IMR-90 (cell line): Measurements from ENCODE around the gene XIRP1. TPM values are rescaled to one million over a fixed set of nuclear protein-coding genes. Genes with fewer than 3 reads are reported as not detected.

Source experiments
- ATAC-seq: fragments of 200-7000 bp; cut with Tn5 transposase; 2 replicates; pipeline ENCODE4 v1.9.1; 2020; ENCODE audit warnings: low read depth, mild to moderate bottlenecking, moderate library complexity
- BruUV-seq: library from RNA; stranded (reverse); fragments of 400-500 nt; replicated peaks from 2 replicates; lab custom pipeline; 2021; lab: Mats Ljungman, UMichigan
- CTCF ChIA-PET: fragments of 300-600 bp; formaldehyde crosslinking; extraction: SDS; loops from one replicate; lab custom pipeline; 2021; ENCODE audit warnings: antibody characterized with exemption; lab: Yijun Ruan, JAX
- POLR2A ChIA-PET: fragments of 300-600 bp; sonication (Branson Sonifier 250); formaldehyde crosslinking; loops from one replicate; lab custom pipeline; 2022; ENCODE audit warnings: antibody characterized with exemption; ENCODE audit not compliant: unreplicated experiment; lab: Charles Lee
- DNase-seq: peaks from one replicate; pipeline ENCODE4 v3.0.0; 2013
- H2AFZ ChIP-seq: replicated peaks from 2 replicates; pipeline ENCODE3; 2013; ENCODE audit warnings: low read length, mild to moderate bottlenecking; ENCODE audit not compliant: poor library complexity
- H2AK5ac ChIP-seq: 2 replicates; pipeline ENCODE4 v1.6.1; 2013; ENCODE audit warnings: low read depth, low read length, inconsistent platforms
- H2AK9ac ChIP-seq: replicated peaks from 2 replicates; pipeline ENCODE3; 2013; ENCODE audit warnings: mild to moderate bottlenecking, low read depth, low read length, moderate library complexity; ENCODE audit not compliant: poor library complexity
- H2BK120ac ChIP-seq: 2 replicates; pipeline ENCODE4 v1.6.1; 2013; ENCODE audit warnings: low read depth, low read length, inconsistent platforms
- H2BK15ac ChIP-seq: 3 replicates; pipeline ENCODE4 v1.6.1; 2013; ENCODE audit warnings: low read depth, low read length, inconsistent platforms
- H2BK20ac ChIP-seq: 2 replicates; pipeline ENCODE4 v1.6.1; 2013; ENCODE audit warnings: low read depth, mild to moderate bottlenecking, inconsistent platforms, low read length, moderate library complexity
- H2BK5ac ChIP-seq: 2 replicates; pipeline ENCODE4 v1.6.1; 2013; ENCODE audit warnings: mild to moderate bottlenecking, low read depth, low read length, inconsistent platforms; ENCODE audit not compliant: poor library complexity, severe bottlenecking
- H3K14ac ChIP-seq: replicated peaks from 2 replicates; pipeline ENCODE4 v1.6.1; 2013; ENCODE audit warnings: low read depth, low read length, inconsistent platforms
- H3K18ac ChIP-seq: 2 replicates; pipeline ENCODE4 v1.6.1; 2013; ENCODE audit warnings: low read depth, low read length, control low read depth
- H3K23ac ChIP-seq: 2 replicates; pipeline ENCODE4 v1.6.1; 2013; ENCODE audit warnings: low read depth, low read length, inconsistent platforms
- H3K27ac ChIP-seq: 2 replicates; pipeline ENCODE4 v1.5.1; 2013; ENCODE audit warnings: mild to moderate bottlenecking, control low read depth, low read length; ENCODE audit not compliant: insufficient read depth
- H3K27me3 ChIP-seq: 2 replicates; pipeline ENCODE4 v1.6.1; 2013; ENCODE audit warnings: low read length; ENCODE audit not compliant: control insufficient read depth, insufficient read depth
- H3K36me3 ChIP-seq: 2 replicates; pipeline ENCODE4 v1.6.1; 2013; ENCODE audit warnings: low read length, mixed read lengths; ENCODE audit not compliant: control insufficient read depth, insufficient read depth
- H3K4ac ChIP-seq: 2 replicates; pipeline ENCODE4 v1.6.1; 2013; ENCODE audit warnings: low read depth, low read length, inconsistent platforms
- H3K4me1 ChIP-seq: 2 replicates; pipeline ENCODE4 v1.6.1; 2013; ENCODE audit warnings: low read length, mixed read lengths; ENCODE audit not compliant: control insufficient read depth, insufficient read depth
- H3K4me2 ChIP-seq: 2 replicates; pipeline ENCODE4 v1.6.1; 2013; ENCODE audit warnings: low read depth, mild to moderate bottlenecking, control low read depth, low read length, moderate library complexity
- H3K4me3 ChIP-seq: 2 replicates; pipeline ENCODE4 v1.5.1; 2013; ENCODE audit warnings: low read depth, mild to moderate bottlenecking, control low read depth, low read length, moderate library complexity; ENCODE audit not compliant: insufficient read depth
- H3K56ac ChIP-seq: 2 replicates; pipeline ENCODE4 v1.6.1; 2013; ENCODE audit warnings: low read length, inconsistent platforms; ENCODE audit not compliant: insufficient read depth; ENCODE audit errors: extremely low read depth
- H3K79me1 ChIP-seq, 2 experiments: 2 replicates each; pipeline ENCODE4 v1.6.1; 2013; ENCODE audit warnings: low read length in 2 of 2, inconsistent platforms in 1 of 2, low read depth in 1 of 2
- H3K9ac ChIP-seq: 2 replicates; pipeline ENCODE4 v1.6.1; 2013; ENCODE audit warnings: low read depth, low read length, control low read depth
- H3K9me1 ChIP-seq: 2 replicates; pipeline ENCODE4 v1.6.1; 2013; ENCODE audit warnings: low read length, inconsistent platforms; ENCODE audit not compliant: insufficient read depth
- H3K9me3 ChIP-seq: 2 replicates; pipeline ENCODE4 v1.6.1; 2013; ENCODE audit warnings: low read length; ENCODE audit not compliant: control insufficient read depth, insufficient read depth
- H4K20me1 ChIP-seq: 2 replicates; pipeline ENCODE4 v1.6.1; 2013; ENCODE audit warnings: low read length, inconsistent platforms; ENCODE audit not compliant: insufficient read depth
- H4K5ac ChIP-seq: 2 replicates; pipeline ENCODE4 v1.6.1; 2013; ENCODE audit warnings: mild to moderate bottlenecking, low read depth, low read length, control low read depth
- H4K8ac ChIP-seq, 2 experiments: 2 replicates each; pipeline ENCODE4 v1.6.1; 2013; ENCODE audit warnings: low read depth in 2 of 2, low read length in 2 of 2, control low read depth in 1 of 2, inconsistent platforms in 1 of 2
- H4K91ac ChIP-seq: 2 replicates; pipeline ENCODE4 v1.6.1; 2013; ENCODE audit warnings: low read depth, low read length, inconsistent platforms; ENCODE audit not compliant: insufficient read depth
- BHLHE40 ChIP-seq: fragments of 150-350 bp; IDR thresholded peaks from 2 replicates; pipeline ENCODE4 v1.6.1; 2016; ENCODE audit warnings: mild to moderate bottlenecking, low read depth, low read length
- CEBPB ChIP-seq: IDR thresholded peaks from 2 replicates; pipeline ENCODE4 v1.6.1; 2012; ENCODE audit warnings: low read depth, low read length, improper control_type of control experiment
- CHD1 ChIP-seq: IDR thresholded peaks from 2 replicates; pipeline ENCODE4 v1.6.1; 2012; ENCODE audit warnings: low read depth, low read length, improper control_type of control experiment
- FOS ChIP-seq: fragments of 150-350 bp; IDR thresholded peaks from 2 replicates; pipeline ENCODE4 v1.6.1; 2016; ENCODE audit warnings: low read depth, low read length
- MAFK ChIP-seq: IDR thresholded peaks from 2 replicates; pipeline ENCODE4 v1.6.1; 2012; ENCODE audit warnings: low read depth, low read length, improper control_type of control experiment
- MAZ ChIP-seq: IDR thresholded peaks from 2 replicates; pipeline ENCODE4 v1.6.1; 2012; ENCODE audit warnings: low read depth, mild to moderate bottlenecking, low read length, improper control_type of control experiment, moderate library complexity, borderline replicate concordance
- MXI1 ChIP-seq: IDR thresholded peaks from 2 replicates; pipeline ENCODE4 v1.6.1; 2012; ENCODE audit warnings: low read depth, mild to moderate bottlenecking, low read length, moderate library complexity, borderline replicate concordance
- NFE2L2 ChIP-seq: fragments of 150-350 bp; IDR thresholded peaks from 2 replicates; pipeline ENCODE4 v1.6.1; 2016; ENCODE audit warnings: low read depth, mild to moderate bottlenecking, low read length
- POLR2A ChIP-seq: IDR thresholded peaks from 2 replicates; pipeline ENCODE4 v1.6.1; 2012; ENCODE audit warnings: mild to moderate bottlenecking, low read depth, low read length
- RAD21 ChIP-seq: IDR thresholded peaks from 2 replicates; pipeline ENCODE4 v1.6.1; 2012; ENCODE audit warnings: low read length, improper control_type of control experiment
- RCOR1 ChIP-seq: IDR thresholded peaks from 2 replicates; pipeline ENCODE4 v1.6.1; 2012; ENCODE audit warnings: mild to moderate bottlenecking, low read length, improper control_type of control experiment; ENCODE audit not compliant: insufficient replicate concordance
- RFX5 ChIP-seq: IDR thresholded peaks from 2 replicates; pipeline ENCODE4 v1.8.0; 2012; ENCODE audit warnings: low read depth, mild to moderate bottlenecking, low read length, moderate library complexity
- SMC3 ChIP-seq: fragments of 150-350 bp; IDR thresholded peaks from 2 replicates; pipeline ENCODE4 v1.6.1; 2016; ENCODE audit warnings: low read depth, mild to moderate bottlenecking, antibody characterized with exemption, low read length, moderate library complexity
- WGBS, 2 experiments: methylation state at CpG; one replicate each; pipeline versions ENCODE4 v1.1.5 to v1.1.7; 2013; ENCODE audit warnings: missing lambda C conversion rate in 2 of 2; ENCODE audit not compliant: insufficient read length in 1 of 2; ENCODE audit errors: extremely low coverage in 2 of 2; 5-methylcytosine and 5-hydroxymethylcytosine counted together
- dilution Hi-C: fragments of 300-500 bp; cut with HindIII; formaldehyde crosslinking; loops from one replicate; pipeline ENCODE4 v1.14.3; 2018; ENCODE audit warnings: low sequenced_read_pairs; ENCODE audit not compliant: unreplicated experiment
- in situ Hi-C: fragments of 300-500 bp; cut with MboI; formaldehyde crosslinking; loops from 3 replicates; pipeline ENCODE4 v1.14.3; 2019; ENCODE audit warnings: low sequenced_read_pairs, inconsistent platforms, mixed read lengths
- intact Hi-C: fragments of 100-400 bp; cut with micrococcal nuclease; formaldehyde crosslinking; loops from 2 replicates; pipeline ENCODE4 v1.10.0; 2022
- polyA plus RNA-seq, 3 experiments: library from polyadenylated mRNA; depleted of rRNA; stranded (reverse); fragments of >200 nt; gene quantifications; 2 replicates each; pipeline ENCODE4 v1.2.3, GENCODE V29; 2012; ENCODE audit warnings: low replicate concordance in 1 of 3
- total RNA-seq: library from RNA; depleted of rRNA; stranded (reverse); fragments of >200 nt; gene quantifications from 2 replicates; pipeline ENCODE4 v1.2.3, GENCODE V29; 2012
- TF ChIP-seq, protein P1 (sequence below): fragments of 150-350 bp; IDR thresholded peaks from 2 replicates; pipeline ENCODE4 v1.6.1; 2016; ENCODE audit warnings: low read depth, mild to moderate bottlenecking, low read length, moderate library complexity, borderline replicate concordance
- TF ChIP-seq, protein P2 (sequence below): fragments of 150-350 bp; IDR thresholded peaks from 2 replicates; pipeline ENCODE4 v1.6.1; 2017; ENCODE audit warnings: mild to moderate bottlenecking, antibody characterized with exemption, low read length, low read depth
- TF ChIP-seq, protein P3 (sequence below): conservative IDR thresholded peaks from 2 replicates; pipeline ENCODE4 v1.5.1; 2012; ENCODE audit warnings: mild to moderate bottlenecking, low read depth, low read length, improper control_type of control experiment

The XIRP1 gene
- total and polyA plus RNA-seq, 2 of the 4 experiments (the other 2 are of a cell fraction) = under 0.01 to 0.07 TPM

DNA sequence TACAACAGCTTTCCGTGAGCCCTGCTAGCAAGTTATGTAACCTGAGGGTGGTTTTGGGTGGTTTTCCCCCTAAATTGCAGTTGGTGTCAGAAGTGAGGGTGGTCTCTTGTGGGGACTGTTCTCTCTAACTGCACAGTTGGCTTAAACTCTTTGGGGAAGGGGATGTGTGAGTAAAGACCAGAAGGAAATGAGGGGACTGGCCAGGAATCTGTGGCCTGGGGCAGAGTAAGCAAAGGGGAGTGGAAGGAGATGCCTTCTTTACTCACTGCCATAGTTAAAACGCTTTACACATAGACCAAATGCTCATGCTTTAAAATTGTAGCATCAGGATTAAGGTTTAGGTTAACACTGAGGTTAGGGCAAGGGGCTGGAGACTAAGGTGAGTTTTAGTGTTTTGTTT lies 21.2 kb upstream of the XIRP1 start:
- Histone ChIP-seq H2BK120ac (no peak overlapping the region), H3K4me3 (no peak overlapping the region), H4K91ac (no peak overlapping the region), H3K18ac (no peak overlapping the region), H3K79me1 (no peaks in the 10 kb centered on the region), H3K23ac (no peak overlapping the region), H2BK20ac (no peak overlapping the region), H2AFZ (no peak overlapping the region), H3K4me1 (no peaks in the 10 kb centered on the region), H2BK5ac (no peak overlapping the region), H3K14ac (no peak overlapping the region), H4K5ac (no peak overlapping the region), H3K36me3 (no peaks in the 10 kb centered on the region), H3K9me3 (no peaks in the 10 kb centered on the region), H3K9me1 (no peaks in the 10 kb centered on the region), H2AK9ac (no peak overlapping the region), H3K4ac (no peak overlapping the region), H4K20me1 (no peaks in the 10 kb centered on the region), H3K27ac (no peak overlapping the region), H3K56ac (no peak overlapping the region), H3K9ac (no peak overlapping the region), H2BK15ac (no peak overlapping the region), H3K4me2 (no peak overlapping the region), H3K27me3 (peaks cover 21% of the 10 kb centered on the region), H2AK5ac (no peak overlapping the region), H4K8ac (no peak overlapping the region)
- WGBS, 2 experiments = no CpG with 5 or more reads among the region's 2 CpGs
- TF ChIP-seq, protein P1, sequence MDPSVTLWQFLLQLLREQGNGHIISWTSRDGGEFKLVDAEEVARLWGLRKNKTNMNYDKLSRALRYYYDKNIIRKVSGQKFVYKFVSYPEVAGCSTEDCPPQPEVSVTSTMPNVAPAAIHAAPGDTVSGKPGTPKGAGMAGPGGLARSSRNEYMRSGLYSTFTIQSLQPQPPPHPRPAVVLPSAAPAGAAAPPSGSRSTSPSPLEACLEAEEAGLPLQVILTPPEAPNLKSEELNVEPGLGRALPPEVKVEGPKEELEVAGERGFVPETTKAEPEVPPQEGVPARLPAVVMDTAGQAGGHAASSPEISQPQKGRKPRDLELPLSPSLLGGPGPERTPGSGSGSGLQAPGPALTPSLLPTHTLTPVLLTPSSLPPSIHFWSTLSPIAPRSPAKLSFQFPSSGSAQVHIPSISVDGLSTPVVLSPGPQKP = no peak
- no peak for TF ChIP-seq FOS
- TF ChIP-seq MXI1 = no peak
- TF ChIP-seq NFE2L2 = no peak
- no peak for TF ChIP-seq POLR2A
- TF ChIP-seq, protein P2, sequence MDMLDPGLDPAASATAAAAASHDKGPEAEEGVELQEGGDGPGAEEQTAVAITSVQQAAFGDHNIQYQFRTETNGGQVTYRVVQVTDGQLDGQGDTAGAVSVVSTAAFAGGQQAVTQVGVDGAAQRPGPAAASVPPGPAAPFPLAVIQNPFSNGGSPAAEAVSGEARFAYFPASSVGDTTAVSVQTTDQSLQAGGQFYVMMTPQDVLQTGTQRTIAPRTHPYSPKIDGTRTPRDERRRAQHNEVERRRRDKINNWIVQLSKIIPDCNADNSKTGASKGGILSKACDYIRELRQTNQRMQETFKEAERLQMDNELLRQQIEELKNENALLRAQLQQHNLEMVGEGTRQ = no peak
- TF ChIP-seq RFX5 = no peak
- TF ChIP-seq CHD1 = no peak
- no peak for TF ChIP-seq RCOR1
- TF ChIP-seq MAFK = no peak
- no peak for TF ChIP-seq MAZ
- TF ChIP-seq, protein P3, sequence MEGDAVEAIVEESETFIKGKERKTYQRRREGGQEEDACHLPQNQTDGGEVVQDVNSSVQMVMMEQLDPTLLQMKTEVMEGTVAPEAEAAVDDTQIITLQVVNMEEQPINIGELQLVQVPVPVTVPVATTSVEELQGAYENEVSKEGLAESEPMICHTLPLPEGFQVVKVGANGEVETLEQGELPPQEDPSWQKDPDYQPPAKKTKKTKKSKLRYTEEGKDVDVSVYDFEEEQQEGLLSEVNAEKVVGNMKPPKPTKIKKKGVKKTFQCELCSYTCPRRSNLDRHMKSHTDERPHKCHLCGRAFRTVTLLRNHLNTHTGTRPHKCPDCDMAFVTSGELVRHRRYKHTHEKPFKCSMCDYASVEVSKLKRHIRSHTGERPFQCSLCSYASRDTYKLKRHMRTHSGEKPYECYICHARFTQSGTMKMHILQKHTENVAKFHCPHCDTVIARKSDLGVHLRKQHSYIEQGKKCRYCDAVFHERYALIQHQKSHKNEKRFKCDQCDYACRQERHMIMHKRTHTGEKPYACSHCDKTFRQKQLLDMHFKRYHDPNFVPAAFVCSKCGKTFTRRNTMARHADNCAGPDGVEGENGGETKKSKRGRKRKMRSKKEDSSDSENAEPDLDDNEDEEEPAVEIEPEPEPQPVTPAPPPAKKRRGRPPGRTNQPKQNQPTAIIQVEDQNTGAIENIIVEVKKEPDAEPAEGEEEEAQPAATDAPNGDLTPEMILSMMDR = no peak
- no peak for TF ChIP-seq RAD21
- TF ChIP-seq BHLHE40 = no peak
- TF ChIP-seq CEBPB = no peak
- TF ChIP-seq SMC3 = no peak
- no TSS peak for BruUV-seq
- in situ Hi-C loops = no loop called here
- ATAC-seq (no peak), DNase-seq (no peak)
- CTCF ChIA-PET = no interaction called here
- intact Hi-C loops = no loop called here
- dilution Hi-C loops = no loop called here
- POLR2A ChIA-PET = no interaction called here
